Liver (tissue), 9 donors: ENCODE measurements around the gene GPRC5B. TPM values are rescaled to one million over a fixed set of nuclear protein-coding genes. Genes with fewer than 3 reads are reported as not detected.

Source experiments
- DNase-seq: peaks from one replicate; pipeline ENCODE4 v3.0.0-alpha.2; 2017; ENCODE audit warnings: low spot score
- H3K27ac ChIP-seq, 2 donors: one replicate each; pipeline ENCODE4 v1.7.0; 2013; ENCODE audit warnings: inconsistent platforms in 2 of 2, low read length in 2 of 2, control low read depth in 1 of 2, low read depth in 1 of 2, mild to moderate bottlenecking in 1 of 2
- H3K27me3 ChIP-seq, 4 donors: one replicate each; pipeline versions ENCODE4 v1.6.1 to v1.7.0; 2013; ENCODE audit warnings: low read length in 3 of 4, inconsistent platforms in 1 of 4, mild to moderate bottlenecking in 1 of 4, moderate library complexity in 1 of 4; ENCODE audit not compliant: control insufficient read depth in 4 of 4, insufficient read depth in 4 of 4
- H3K36me3 ChIP-seq, 4 donors: one replicate each; pipeline versions ENCODE4 v1.6.1 to v1.7.0; 2013; ENCODE audit warnings: low read length in 3 of 4, mild to moderate bottlenecking in 3 of 4, low read depth in 1 of 4, moderate library complexity in 1 of 4; ENCODE audit not compliant: control insufficient read depth in 4 of 4, insufficient read depth in 3 of 4
- H3K4me1 ChIP-seq, 4 donors: one replicate each; pipeline versions ENCODE4 v1.6.1 to v1.7.0; 2013; ENCODE audit warnings: low read length in 3 of 4, mild to moderate bottlenecking in 3 of 4, moderate library complexity in 1 of 4; ENCODE audit not compliant: control insufficient read depth in 4 of 4, insufficient read depth in 4 of 4
- H3K4me3 ChIP-seq, 3 donors: one replicate each; pipeline versions ENCODE4 v1.6.1 to v1.7.0; 2013; ENCODE audit warnings: low read length in 3 of 3, control low read depth in 1 of 3, low read depth in 1 of 3, mild to moderate bottlenecking in 1 of 3
- H3K9ac ChIP-seq, 2 donors: one replicate each; pipeline ENCODE4 v1.7.0; 2013; ENCODE audit warnings: low read length in 2 of 2, mild to moderate bottlenecking in 2 of 2, moderate library complexity in 2 of 2, control low read depth in 1 of 2, low read depth in 1 of 2
- H3K9me3 ChIP-seq, 4 donors: one replicate each; pipeline versions ENCODE4 v1.6.1 to v1.7.0; 2013; ENCODE audit warnings: low read length in 3 of 4; ENCODE audit not compliant: control insufficient read depth in 4 of 4
- ATF3 ChIP-seq: IDR thresholded peaks from 2 replicates; pipeline ENCODE4 v1.6.1; 2016; ENCODE audit warnings: antibody characterized with exemption
- CTCF ChIP-seq: fragments of 150-350 bp; IDR thresholded peaks from 2 replicates; pipeline ENCODE4 v1.5.1; 2017; ENCODE audit warnings: improper control_type of control experiment, low read depth, low read length; ENCODE audit not compliant: missing input control
- EGR1 ChIP-seq, 2 donors: IDR thresholded peaks; 2 replicates each; pipeline ENCODE4 v1.6.1; 2016 to 2018; ENCODE audit warnings: antibody characterized with exemption in 2 of 2, low read depth in 2 of 2
- FOXA1 ChIP-seq: IDR thresholded peaks from 2 replicates; pipeline ENCODE4 v1.6.1; 2016; ENCODE audit warnings: antibody characterized with exemption
- FOXA2 ChIP-seq: IDR thresholded peaks from 2 replicates; pipeline ENCODE4 v1.6.1; 2016; ENCODE audit warnings: antibody characterized with exemption
- GABPA ChIP-seq, 2 donors: IDR thresholded peaks in 1 of 2; conservative IDR thresholded peaks in 1 of 2; 2 replicates each; pipeline ENCODE4 v1.6.1; 2016; ENCODE audit warnings: antibody characterized with exemption in 2 of 2, mild to moderate bottlenecking in 1 of 2, moderate library complexity in 1 of 2
- HNF4A ChIP-seq, 2 donors: conservative IDR thresholded peaks; 2 replicates each; pipeline ENCODE4 v1.6.1; 2016; ENCODE audit warnings: antibody characterized with exemption in 2 of 2, mild to moderate bottlenecking in 2 of 2
- HNF4G ChIP-seq: IDR thresholded peaks from 2 replicates; pipeline ENCODE4 v1.6.1; 2016; ENCODE audit warnings: antibody characterized with exemption
- JUND ChIP-seq, 2 donors: IDR thresholded peaks; 2 replicates each; pipeline ENCODE4 v1.6.1; 2016; ENCODE audit warnings: antibody characterized with exemption in 2 of 2
- NR2F2 ChIP-seq: IDR thresholded peaks from 2 replicates; pipeline ENCODE4 v1.6.1; 2016; ENCODE audit warnings: antibody characterized with exemption
- RAD21 ChIP-seq, 2 donors: IDR thresholded peaks; 2 replicates each; pipeline ENCODE4 v1.6.1; 2016; ENCODE audit warnings: antibody characterized with exemption in 2 of 2, mild to moderate bottlenecking in 2 of 2
- RXRA ChIP-seq, 2 donors: IDR thresholded peaks; 2 replicates each; pipeline ENCODE4 v1.6.1; 2017 to 2018; ENCODE audit warnings: antibody characterized with exemption in 2 of 2, mild to moderate bottlenecking in 1 of 2
- SP1 ChIP-seq: IDR thresholded peaks from 2 replicates; pipeline ENCODE4 v1.6.1; 2018; ENCODE audit warnings: antibody characterized with exemption, mild to moderate bottlenecking
- TAF1 ChIP-seq: conservative IDR thresholded peaks from 2 replicates; pipeline ENCODE4 v1.6.1; 2016; ENCODE audit warnings: antibody characterized with exemption, mild to moderate bottlenecking
- ZBTB33 ChIP-seq: IDR thresholded peaks from 2 replicates; pipeline ENCODE4 v1.6.1; 2016; ENCODE audit warnings: antibody characterized with exemption
- WGBS: extraction: QIAGEN DNeasy Blood & Tissue Kit; methylation state at CpG from one replicate; pipeline ENCODE4 v1.1.7; 2013; 5-methylcytosine and 5-hydroxymethylcytosine counted together
- polyA plus RNA-seq, 2 donors: library from polyadenylated mRNA; stranded (reverse) in 1 of 2; unstranded in 1 of 2; fragments of 200-250 nt in 1 of 2; fragments of >200 nt in 1 of 2; fragmentation: Nextera tagmentation in 1 of 2; extraction: Ambion mirVana in 1 of 2; gene quantifications; one replicate each; pipeline versions ENCODE4 v1.2.1 to v1.2.3, GENCODE V29; 2013 to 2015
- total RNA-seq, 2 donors: library from RNA; depleted of rRNA; stranded (reverse); fragments of >200 nt; gene quantifications; one replicate each; pipeline ENCODE4 v1.2.3, GENCODE V29; 2014
- donor health status: healthy.
- donor health status: healthy.
- donor health status: healthy.
- donor health status: healthy.
- donor health status: healthy.

Gene GPRC5B
- total and polyA plus RNA-seq, 4 donors, result 1.5 to 4.7 (median 2.7) TPM

- TF ChIP-seq RAD21 (IDR thresholded peaks at IDR 0.05) (no peak), HNF4A (conservative IDR thresholded peaks at IDR 0.05) (no peak), SP1 (no peak), HNF4G (no peak), FOXA1 (no peak), CTCF (no peak)
- Histone ChIP-seq H3K27me3 (no peaks in the 10 kb centered on the region), H3K9me3 (no peaks in the 10 kb centered on the region), H3K4me3 (no peak overlapping the region), H3K27ac (no peak overlapping the region), H3K9ac (no peak overlapping the region), H3K4me1 (no peaks in the 10 kb centered on the region), H3K36me3 (no peaks in the 10 kb centered on the region)
- no peak for DNase-seq
- 92% methylated on average over 4 of the region's 4 CpGs for WGBS
Observed at GRCh38 chr16:19859603-19860002, 25.0 kb downstream of the GPRC5B start.

GRCh38 chr16:19859166-19859565 lies 25.5 kb downstream of the GPRC5B start:
- Histone ChIP-seq H3K4me3 (no peak overlapping the region), H3K9me3 (no peaks in the 10 kb centered on the region), H3K27me3 (no peaks in the 10 kb centered on the region), H3K9ac (no peak overlapping the region), H3K4me1 (no peaks in the 10 kb centered on the region), H3K27ac (no peak overlapping the region), H3K36me3 (no peaks in the 10 kb centered on the region)
- TF ChIP-seq FOXA2 (no peak), CTCF (no peak), NR2F2 (no peak), RXRA (IDR thresholded peaks at IDR 0.05) (no peak), ZBTB33 (no peak), JUND (IDR thresholded peaks at IDR 0.05) (no peak), RAD21 (IDR thresholded peaks at IDR 0.05) (no peak), SP1 (no peak), TAF1 (no peak), EGR1 (IDR thresholded peaks at IDR 0.05; ENCODE audit: low read depth in 2 of 2) (no peak), HNF4A (conservative IDR thresholded peaks at IDR 0.05) (no peak), GABPA (IDR thresholded peaks at IDR 0.05 in 1 of 2, conservative IDR thresholded peaks at IDR 0.05 in 1 of 2) (no peak), ATF3 (no peak), HNF4G (no peak)
- no peak for DNase-seq
- 92% methylated on average over 9 of the region's 9 CpGs for WGBS
